Measurements from ENCODE around the gene HSF2. TPM values are rescaled to one million over a fixed set of nuclear protein-coding genes. Genes with fewer than 3 reads are reported as not detected.
A peak's percentile ranks its signal among the peaks of the same experiment; 100 is the strongest.

Gene HSF2
- total and polyA plus RNA-seq, 2 of the 13 experiments (the other 11 are each of a cell fraction or from before 2014, with no cell fraction given), result 24.8 to 26.4 TPM

DNA sequence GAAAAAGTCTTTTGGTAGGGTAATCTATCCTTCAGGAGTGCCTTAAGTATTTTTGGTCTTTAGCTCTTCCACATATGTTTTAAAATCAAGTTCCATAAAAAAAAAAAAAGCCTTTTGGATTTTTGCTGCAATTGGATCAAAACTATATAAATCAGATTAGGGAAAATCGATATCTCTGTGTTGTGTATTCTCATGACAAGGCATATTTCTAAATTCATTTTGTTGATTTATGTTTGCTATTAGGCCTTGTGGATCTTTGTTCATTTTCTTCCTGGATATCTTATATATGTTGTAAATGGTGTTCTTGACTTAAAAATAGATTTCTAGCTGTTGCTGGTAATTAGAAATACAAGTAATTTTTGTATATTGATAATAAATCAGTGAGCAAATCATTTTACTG lies 8.8 kb downstream of the HSF2 start:
- FAIRE-seq, result no peak
- no peak overlapping the region for H3K9ac ChIP-seq (ENCODE audit: insufficient read depth, low read depth, low read length)
- peaks cover 4% of the 10 kb centered on the region; the same call in 1 of the 2 replicates for H3K4me1 ChIP-seq (ENCODE audit: insufficient read depth, low read length)
- no peaks in the 10 kb centered on the region for H4K20me1 ChIP-seq (ENCODE audit: insufficient read depth, low read length)
- ChIA-PET POLR2A (no interaction called here), CTCF (ENCODE audit: low intra/inter-chr PET ratio, low total read pairs) (no interaction called here)
- intact Hi-C loops (cut with micrococcal nuclease; ENCODE audit: unreplicated experiment) (no loop called here), in situ Hi-C loops (cut with HindIII; ENCODE audit: extremely low pct_ligation_motif_present, low pct_unique_long_range_greater_than_20kb) (no loop called here)
- H3K27ac ChIP-seq (ENCODE audit: extremely low read length, insufficient read depth, low read length), result no peak overlapping the region
- no peaks in the 10 kb centered on the region for H3K9me3 ChIP-seq (ENCODE audit: low read length)
- BruUV-seq (replicated peaks), result no TSS peak
- no peak for ATAC-seq
- H3K4me2 ChIP-seq (ENCODE audit: low read depth, low read length), result no peak overlapping the region
- H3K27me3 ChIP-seq (ENCODE audit: control insufficient read depth in 1 of 2, insufficient read depth in 2 of 2, low read length in 2 of 2), result no peaks in the 10 kb centered on the region
- no peak overlapping the region for H2AFZ ChIP-seq (ENCODE audit: low read length)
- H3K79me2 ChIP-seq (ENCODE audit: insufficient read depth, low read length), result peaks cover 89% of the 10 kb centered on the region
- H3K36me3 ChIP-seq (replicated peaks in 1 of 2; ENCODE audit: control insufficient read depth in 1 of 2, insufficient read depth in 2 of 2, low read length in 2 of 2), result peaks cover 0 to 8% of the 10 kb centered on the region in 2 experiments; a peak in 2 of 5 replicates
- TF ChIP-seq, protein P1, sequence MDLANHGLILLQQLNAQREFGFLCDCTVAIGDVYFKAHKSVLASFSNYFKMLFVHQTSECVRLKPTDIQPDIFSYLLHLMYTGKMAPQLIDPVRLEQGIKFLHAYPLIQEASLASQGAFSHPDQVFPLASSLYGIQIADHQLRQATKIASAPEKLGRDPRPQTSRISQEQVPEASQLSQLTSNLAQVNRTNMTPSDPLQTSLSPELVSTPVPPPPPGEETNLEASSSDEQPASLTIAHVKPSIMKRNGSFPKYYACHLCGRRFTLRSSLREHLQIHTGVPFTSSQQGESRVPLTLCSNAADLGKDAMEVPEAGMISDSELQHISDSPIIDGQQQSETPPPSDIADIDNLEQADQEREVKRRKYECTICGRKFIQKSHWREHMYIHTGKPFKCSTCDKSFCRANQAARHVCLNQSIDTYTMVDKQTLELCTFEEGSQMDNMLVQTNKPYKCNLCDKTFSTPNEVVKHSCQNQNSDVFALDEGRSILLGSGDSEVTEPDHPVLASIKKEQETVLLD (CRISPR knock-in tag; IDR thresholded peaks at IDR 0.05; ENCODE audit: low read depth), result no peak
- TF ChIP-seq MAFF (IDR thresholded peaks at IDR 0.05; ENCODE audit: low read depth, low read length) (0 out of 2 replicates have a peak, but pooled peaks have one; percentile 10), KLF9 (CRISPR knock-in tag; IDR thresholded peaks at IDR 0.05; ENCODE audit: low read depth) (no peak), SSRP1 (CRISPR knock-in tag; IDR thresholded peaks at IDR 0.05) (no peak), ZNF644 (CRISPR knock-in tag; IDR thresholded peaks at IDR 0.05; ENCODE audit: low read depth) (no peak), ZKSCAN1 (IDR thresholded peaks at IDR 0.05; ENCODE audit: low read length) (no peak), MATR3 (CRISPR knock-in tag; IDR thresholded peaks at IDR 0.05) (no peak), ETV6 (CRISPR knock-in tag; conservative IDR thresholded peaks at IDR 0.05) (no peak), HNRNPUL1 (IDR thresholded peaks at IDR 0.05; ENCODE audit: low read depth, low read length) (no peak), MAFK (conservative IDR thresholded peaks at IDR 0.05 in 1 of 2, IDR thresholded peaks at IDR 0.05 in 1 of 2; ENCODE audit: low read length in 2 of 2) (peak; percentile 7 to 55; a peak in 2 of 4 replicates), ZKSCAN8 (CRISPR knock-in tag; IDR thresholded peaks at IDR 0.05; ENCODE audit: borderline replicate concordance) (no peak), DPF2 (CRISPR knock-in tag; IDR thresholded peaks at IDR 0.05; ENCODE audit: borderline replicate concordance, low read depth) (no peak), PHB2 (IDR thresholded peaks at IDR 0.05; ENCODE audit: partially characterized antibody) (no peak)
- TF ChIP-seq, protein P2, sequence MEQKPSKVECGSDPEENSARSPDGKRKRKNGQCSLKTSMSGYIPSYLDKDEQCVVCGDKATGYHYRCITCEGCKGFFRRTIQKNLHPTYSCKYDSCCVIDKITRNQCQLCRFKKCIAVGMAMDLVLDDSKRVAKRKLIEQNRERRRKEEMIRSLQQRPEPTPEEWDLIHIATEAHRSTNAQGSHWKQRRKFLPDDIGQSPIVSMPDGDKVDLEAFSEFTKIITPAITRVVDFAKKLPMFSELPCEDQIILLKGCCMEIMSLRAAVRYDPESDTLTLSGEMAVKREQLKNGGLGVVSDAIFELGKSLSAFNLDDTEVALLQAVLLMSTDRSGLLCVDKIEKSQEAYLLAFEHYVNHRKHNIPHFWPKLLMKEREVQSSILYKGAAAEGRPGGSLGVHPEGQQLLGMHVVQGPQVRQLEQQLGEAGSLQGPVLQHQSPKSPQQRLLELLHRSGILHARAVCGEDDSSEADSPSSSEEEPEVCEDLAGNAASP (CRISPR knock-in tag; IDR thresholded peaks at IDR 0.05; ENCODE audit: borderline replicate concordance), result no peak
- TF ChIP-seq, protein P3, sequence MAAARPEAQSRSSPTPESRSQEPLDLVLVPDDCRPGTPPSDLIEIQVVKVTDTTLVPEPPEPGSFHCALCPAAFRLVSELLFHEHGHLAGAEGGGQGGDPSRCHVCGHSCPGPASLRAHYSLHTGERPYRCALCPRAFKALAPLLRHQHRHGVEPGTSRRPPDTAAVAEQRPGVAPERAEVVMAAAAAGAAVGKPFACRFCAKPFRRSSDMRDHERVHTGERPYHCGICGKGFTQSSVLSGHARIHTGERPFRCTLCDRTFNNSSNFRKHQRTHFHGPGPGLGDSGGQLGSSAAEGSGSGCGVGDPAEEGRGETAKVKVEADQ (CRISPR knock-in tag; IDR thresholded peaks at IDR 0.05; ENCODE audit: borderline replicate concordance), result no peak
- TF ChIP-seq, protein P4, sequence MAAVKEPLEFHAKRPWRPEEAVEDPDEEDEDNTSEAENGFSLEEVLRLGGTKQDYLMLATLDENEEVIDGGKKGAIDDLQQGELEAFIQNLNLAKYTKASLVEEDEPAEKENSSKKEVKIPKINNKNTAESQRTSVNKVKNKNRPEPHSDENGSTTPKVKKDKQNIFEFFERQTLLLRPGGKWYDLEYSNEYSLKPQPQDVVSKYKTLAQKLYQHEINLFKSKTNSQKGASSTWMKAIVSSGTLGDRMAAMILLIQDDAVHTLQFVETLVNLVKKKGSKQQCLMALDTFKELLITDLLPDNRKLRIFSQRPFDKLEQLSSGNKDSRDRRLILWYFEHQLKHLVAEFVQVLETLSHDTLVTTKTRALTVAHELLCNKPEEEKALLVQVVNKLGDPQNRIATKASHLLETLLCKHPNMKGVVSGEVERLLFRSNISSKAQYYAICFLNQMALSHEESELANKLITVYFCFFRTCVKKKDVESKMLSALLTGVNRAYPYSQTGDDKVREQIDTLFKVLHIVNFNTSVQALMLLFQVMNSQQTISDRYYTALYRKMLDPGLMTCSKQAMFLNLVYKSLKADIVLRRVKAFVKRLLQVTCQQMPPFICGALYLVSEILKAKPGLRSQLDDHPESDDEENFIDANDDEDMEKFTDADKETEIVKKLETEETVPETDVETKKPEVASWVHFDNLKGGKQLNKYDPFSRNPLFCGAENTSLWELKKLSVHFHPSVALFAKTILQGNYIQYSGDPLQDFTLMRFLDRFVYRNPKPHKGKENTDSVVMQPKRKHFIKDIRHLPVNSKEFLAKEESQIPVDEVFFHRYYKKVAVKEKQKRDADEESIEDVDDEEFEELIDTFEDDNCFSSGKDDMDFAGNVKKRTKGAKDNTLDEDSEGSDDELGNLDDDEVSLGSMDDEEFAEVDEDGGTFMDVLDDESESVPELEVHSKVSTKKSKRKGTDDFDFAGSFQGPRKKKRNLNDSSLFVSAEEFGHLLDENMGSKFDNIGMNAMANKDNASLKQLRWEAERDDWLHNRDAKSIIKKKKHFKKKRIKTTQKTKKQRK (IDR thresholded peaks at IDR 0.05; ENCODE audit: low read length), result no peak
- TF ChIP-seq, protein P5, sequence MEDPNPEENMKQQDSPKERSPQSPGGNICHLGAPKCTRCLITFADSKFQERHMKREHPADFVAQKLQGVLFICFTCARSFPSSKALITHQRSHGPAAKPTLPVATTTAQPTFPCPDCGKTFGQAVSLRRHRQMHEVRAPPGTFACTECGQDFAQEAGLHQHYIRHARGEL (CRISPR knock-in tag; IDR thresholded peaks at IDR 0.05), result no peak
- H3K4me3 ChIP-seq (replicated peaks in 1 of 3; ENCODE audit: insufficient read depth in 1 of 3, low read depth in 2 of 3, low read length in 3 of 3), result no peak overlapping the region
- 91% methylated on average over 1 of the region's 1 CpG for WGBS (ENCODE audit: low lambda C conversion rate)
- DNase-seq (ENCODE audit: low spot score), result no peak
